GM20431 (cell line): ENCODE data around the gene DACH1.

Source experiments
- in situ Hi-C: fragments of 300-500 bp; cut with MseI, MboI; formaldehyde crosslinking; loops from one replicate; pipeline ENCODE4 v1.15.0; 2020; ENCODE audit warnings: low sequenced_read_pairs; ENCODE audit not compliant: unreplicated experiment

DACH1 gene

GRCh38 chr13:71830736-71831135 is 36.3 kb downstream of the DACH1 start:
- in situ Hi-C loops = no loop called here

- in situ Hi-C loops = no loop called here
These were observed 36.7 kb downstream of the DACH1 start for GRCh38 chr13:71830323-71830722.

GRCh38 chr13:71829547-71829946 is 37.5 kb downstream of the DACH1 start:
- in situ Hi-C loops = no loop called here

GRCh38 chr13:71828564-71828963 is 38.4 kb downstream of the DACH1 start:
- in situ Hi-C loops = no loop called here

- in situ Hi-C loops = no loop called here
These were observed 38.9 kb downstream of the DACH1 start for GRCh38 chr13:71828117-71828516.

- in situ Hi-C loops = no loop called here
These were observed 39.8 kb downstream of the DACH1 start for GRCh38 chr13:71827241-71827640.

GRCh38 chr13:71820699-71821098 is 46.3 kb downstream of the DACH1 start:
- in situ Hi-C loops = no loop called here

- in situ Hi-C loops = no loop called here
These were observed 49.7 kb downstream of the DACH1 start for GRCh38 chr13:71817335-71817734.

GRCh38 chr13:71814806-71815360 is 52.1 kb downstream of the DACH1 start:
- in situ Hi-C loops = no loop called here

GRCh38 chr13:71813187-71813586 is 53.8 kb downstream of the DACH1 start:
- in situ Hi-C loops = no loop called here

- in situ Hi-C loops = no loop called here
These were observed 55.7 kb downstream of the DACH1 start for GRCh38 chr13:71811344-71811743.

GRCh38 chr13:71808708-71809107 is 58.3 kb downstream of the DACH1 start:
- in situ Hi-C loops = no loop called here

GRCh38 chr13:71806886-71807285 is 60.1 kb downstream of the DACH1 start:
- in situ Hi-C loops = no loop called here

GRCh38 chr13:71803066-71803465 is 63.9 kb downstream of the DACH1 start:
- in situ Hi-C loops = no loop called here

- in situ Hi-C loops = no loop called here
These were observed 65.2 kb downstream of the DACH1 start for GRCh38 chr13:71801781-71802180.

- in situ Hi-C loops = no loop called here
These were observed 65.7 kb downstream of the DACH1 start for GRCh38 chr13:71801165-71801760.

- in situ Hi-C loops = no loop called here
These were observed 67.7 kb downstream of the DACH1 start for GRCh38 chr13:71799324-71799723.

GRCh38 chr13:71798707-71799106 is 68.3 kb downstream of the DACH1 start:
- in situ Hi-C loops = no loop called here

GRCh38 chr13:71797517-71797916 is 69.5 kb downstream of the DACH1 start:
- in situ Hi-C loops = no loop called here

GRCh38 chr13:71789693-71790329 is 77.2 kb downstream of the DACH1 start:
- in situ Hi-C loops = no loop called here

GRCh38 chr13:71789037-71789436 is 78.0 kb downstream of the DACH1 start:
- in situ Hi-C loops = no loop called here

GRCh38 chr13:71787414-71787813 is 79.6 kb downstream of the DACH1 start:
- in situ Hi-C loops = no loop called here
